Glutamatergic neuron (in vitro differentiated cells): Measurements from ENCODE around the gene MYBPH. TPM values are rescaled to one million over a fixed set of nuclear protein-coding genes. Genes with fewer than 3 reads are reported as not detected.

Experiments
- DNase-seq: peaks from one replicate; pipeline ENCODE4 v3.0.0; 2022
- H3K27ac Mint-ChIP-seq: one replicate; pipeline ENCODE4 v1.8.0; 2020; ENCODE audit warnings: mild to moderate bottlenecking, mixed read lengths, inconsistent platforms; ENCODE audit not compliant: unreplicated experiment
- H3K27me3 Mint-ChIP-seq: one replicate; pipeline ENCODE4 v1.8.0; 2020; ENCODE audit warnings: mild to moderate bottlenecking, moderate library complexity, mixed read lengths, inconsistent platforms; ENCODE audit not compliant: unreplicated experiment
- H3K36me3 Mint-ChIP-seq: one replicate; pipeline ENCODE4 v1.8.0; 2020; ENCODE audit warnings: mild to moderate bottlenecking, mixed read lengths, inconsistent platforms; ENCODE audit not compliant: unreplicated experiment
- H3K4me1 Mint-ChIP-seq: one replicate; pipeline ENCODE4 v1.8.0; 2020; ENCODE audit warnings: mild to moderate bottlenecking, low read depth, mixed read lengths, inconsistent platforms; ENCODE audit not compliant: unreplicated experiment
- H3K4me3 Mint-ChIP-seq: one replicate; pipeline ENCODE4 v1.8.0; 2020; ENCODE audit warnings: mild to moderate bottlenecking, mixed read lengths, inconsistent platforms; ENCODE audit not compliant: unreplicated experiment
- H3K9me3 Mint-ChIP-seq: one replicate; pipeline ENCODE4 v1.8.0; 2020; ENCODE audit warnings: mild to moderate bottlenecking, moderate library complexity, mixed read lengths, inconsistent platforms; ENCODE audit not compliant: unreplicated experiment
- CTCF ChIP-seq: fragments of 200-600 bp; sonication (generic); IDR thresholded peaks from one replicate; pipeline ENCODE4 v1.5.0; 2021; ENCODE audit not compliant: partially characterized antibody, unreplicated experiment
- total RNA-seq: library from RNA; stranded (reverse); fragmentation: NEBNext Ultra II Directional; extraction: Animal tissue kit (Norgen Biotek cat#: 25700); gene quantifications from one replicate; pipeline ENCODE4 v1.2.1, GENCODE V29; 2021; ENCODE audit not compliant: unreplicated experiment

Gene MYBPH
- total RNA-seq, 1 donor from 2014 or later = not detected

- peaks cover 6% of the 10 kb centered on the region for H3K36me3 Mint-ChIP-seq
- TF ChIP-seq CTCF = no peak
- H3K27me3 Mint-ChIP-seq = peaks cover 9% of the 10 kb centered on the region
- H3K27ac Mint-ChIP-seq = no peak overlapping the region
- no peak overlapping the region for H3K4me3 Mint-ChIP-seq
- H3K9me3 Mint-ChIP-seq = no peaks in the 10 kb centered on the region
- H3K4me1 Mint-ChIP-seq = peaks cover 10% of the 10 kb centered on the region
- DNase-seq = no peak
Observed at GRCh38 chr1:203185061-203185461, 9.4 kb upstream of the MYBPH start.

- no peak overlapping the region for H3K4me3 Mint-ChIP-seq
- no peak for DNase-seq
- H3K27ac Mint-ChIP-seq = no peak overlapping the region
- peaks cover 9% of the 10 kb centered on the region for H3K27me3 Mint-ChIP-seq
- peaks cover 3% of the 10 kb centered on the region for H3K36me3 Mint-ChIP-seq
- H3K4me1 Mint-ChIP-seq = peaks cover 10% of the 10 kb centered on the region
- peaks cover 2% of the 10 kb centered on the region for H3K9me3 Mint-ChIP-seq
- no peak for TF ChIP-seq CTCF
Observed at GRCh38 chr1:203184467-203184866, 8.8 kb upstream of the MYBPH start.

- TF ChIP-seq CTCF = no peak
- H3K4me3 Mint-ChIP-seq = no peak overlapping the region
- H3K27me3 Mint-ChIP-seq = peaks cover 9% of the 10 kb centered on the region
- no peaks in the 10 kb centered on the region for H3K36me3 Mint-ChIP-seq
- DNase-seq = no peak
- peaks cover 10% of the 10 kb centered on the region for H3K4me1 Mint-ChIP-seq
- H3K27ac Mint-ChIP-seq = no peak overlapping the region
- H3K9me3 Mint-ChIP-seq = peaks cover 2% of the 10 kb centered on the region
Observed at GRCh38 chr1:203183828-203184227, 8.2 kb upstream of the MYBPH start.

- Mint-ChIP-seq H3K9me3 (peaks cover 6% of the 10 kb centered on the region), H3K36me3 (no peaks in the 10 kb centered on the region), H3K27me3 (peaks cover 12% of the 10 kb centered on the region), H3K4me1 (peaks cover 17% of the 10 kb centered on the region), H3K4me3 (no peak overlapping the region), H3K27ac (no peak overlapping the region)
- no peak for TF ChIP-seq CTCF
- DNase-seq = no peak
Observed at GRCh38 chr1:203182387-203182953, 6.8 kb upstream of the MYBPH start.

GRCh38 chr1:203181586-203182386, 6.2 kb upstream of the MYBPH start:
- peaks cover 15% of the 10 kb centered on the region for H3K27me3 Mint-ChIP-seq
- H3K4me1 Mint-ChIP-seq = peaks cover 17% of the 10 kb centered on the region
- H3K27ac Mint-ChIP-seq = no peak overlapping the region
- DNase-seq = no peak
- no peaks in the 10 kb centered on the region for H3K36me3 Mint-ChIP-seq
- TF ChIP-seq CTCF = no peak
- H3K4me3 Mint-ChIP-seq = no peak overlapping the region
- peaks cover 8% of the 10 kb centered on the region for H3K9me3 Mint-ChIP-seq
